Spinal cord (tissue), 10 donors: Measurements from ENCODE around the gene MOB1A. TPM values are rescaled to one million over a fixed set of nuclear protein-coding genes. Genes with fewer than 3 reads are reported as not detected.

Experiments
- DNase-seq, 6 donors: peaks; one replicate each; pipeline versions ENCODE4 v3.0.0 to v3.0.0-alpha.2; 2013 to 2015; ENCODE audit warnings: low spot score in 6 of 6, low read depth in 4 of 6
- H3K27ac ChIP-seq: one replicate; pipeline ENCODE4 v1.5.1; 2013; ENCODE audit warnings: low read depth, low read length, control low read depth
- H3K27me3 ChIP-seq: one replicate; pipeline ENCODE4 v1.6.1; 2013; ENCODE audit warnings: low read length; ENCODE audit not compliant: control insufficient read depth, insufficient read depth
- H3K36me3 ChIP-seq: one replicate; pipeline ENCODE4 v1.6.1; 2013; ENCODE audit warnings: low read length; ENCODE audit not compliant: control insufficient read depth, insufficient read depth
- H3K4me1 ChIP-seq: one replicate; pipeline ENCODE4 v1.6.1; 2013; ENCODE audit warnings: low read length; ENCODE audit not compliant: control insufficient read depth, insufficient read depth
- H3K4me3 ChIP-seq: one replicate; pipeline ENCODE4 v1.5.1; 2013; ENCODE audit warnings: low read depth, low read length, control low read depth
- H3K9me3 ChIP-seq: one replicate; pipeline ENCODE4 v1.6.1; 2013; ENCODE audit warnings: low read length; ENCODE audit not compliant: control insufficient read depth, insufficient read depth
- WGBS: methylation state at CpG from one replicate; pipeline ENCODE4 v1.1.5; 2013; ENCODE audit warnings: missing lambda C conversion rate; ENCODE audit not compliant: insufficient coverage; 5-methylcytosine and 5-hydroxymethylcytosine counted together
- polyA plus RNA-seq, 2 donors: library from polyadenylated mRNA; unstranded; fragments of 120-200 nt; gene quantifications; one replicate each; pipeline ENCODE4 v1.2.1, GENCODE V29; 2013; ENCODE audit not compliant: insufficient read length in 2 of 2
- total RNA-seq, 2 donors: library from RNA; depleted of rRNA in 1 of 2; stranded (reverse); fragments of 120-200 nt in 1 of 2; fragments of >200 nt in 1 of 2; gene quantifications; one replicate each; pipeline versions ENCODE4 v1.2.3 to v1.2.4, GENCODE V29; 2013 to 2014
- donor health status: healthy.

Gene MOB1A
- total and polyA plus RNA-seq, 4 donors = 34.5 to 73.4 (median 53.2) TPM

DNA sequence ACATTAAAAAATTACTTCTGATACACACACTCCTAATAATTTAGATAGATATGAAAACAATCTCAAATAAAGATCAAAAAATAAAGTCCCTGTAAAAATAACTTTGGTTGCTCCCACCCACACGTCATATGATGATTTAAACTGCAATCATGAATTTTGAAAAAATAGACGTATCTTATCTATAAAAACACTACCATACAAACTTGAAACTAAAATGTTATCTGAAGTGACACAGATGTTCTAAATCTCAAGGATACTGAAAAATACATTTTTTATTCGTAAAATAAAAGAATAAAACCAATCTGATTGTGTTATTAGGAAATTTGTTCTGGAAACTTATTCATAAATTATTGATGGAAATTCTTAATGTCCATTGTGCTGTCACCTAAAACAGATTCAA lies 22.8 kb downstream of the MOB1A start:
- WGBS = no CpG with 5 or more reads among the region's 3 CpGs
- Histone ChIP-seq H3K4me1 (no peaks in the 10 kb centered on the region), H3K9me3 (no peaks in the 10 kb centered on the region), H3K27ac (no peak overlapping the region), H3K36me3 (peaks cover 35% of the 10 kb centered on the region), H3K27me3 (no peaks in the 10 kb centered on the region), H3K4me3 (no peak overlapping the region)
- no peak for DNase-seq

DNA sequence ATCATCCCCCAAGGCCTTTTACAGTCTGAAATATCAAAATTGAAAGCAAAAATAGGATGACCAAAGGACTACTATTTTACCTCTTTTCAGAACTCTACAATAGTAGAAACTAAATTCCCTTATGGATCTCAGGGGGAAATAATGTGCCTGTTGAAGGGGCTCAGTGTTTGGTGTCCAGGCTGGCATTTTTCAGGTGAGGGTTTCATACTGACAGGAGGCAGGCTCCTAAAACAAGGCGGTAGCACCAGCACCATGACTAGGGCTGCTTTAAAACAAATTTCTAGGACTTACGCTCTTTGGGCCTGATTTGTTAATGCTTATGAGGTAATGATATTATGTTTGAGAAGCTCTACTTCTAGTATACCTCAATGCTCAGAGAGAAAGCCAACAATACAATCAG lies 25.7 kb downstream of the MOB1A start:
- H3K27me3 ChIP-seq = no peaks in the 10 kb centered on the region
- peaks cover 8% of the 10 kb centered on the region for H3K4me1 ChIP-seq
- no peaks in the 10 kb centered on the region for H3K9me3 ChIP-seq
- H3K27ac ChIP-seq = no peak overlapping the region
- no CpG with 5 or more reads among the region's 2 CpGs for WGBS
- no peak for DNase-seq
- H3K4me3 ChIP-seq = no peak overlapping the region
- H3K36me3 ChIP-seq = peaks cover 10% of the 10 kb centered on the region

DNA sequence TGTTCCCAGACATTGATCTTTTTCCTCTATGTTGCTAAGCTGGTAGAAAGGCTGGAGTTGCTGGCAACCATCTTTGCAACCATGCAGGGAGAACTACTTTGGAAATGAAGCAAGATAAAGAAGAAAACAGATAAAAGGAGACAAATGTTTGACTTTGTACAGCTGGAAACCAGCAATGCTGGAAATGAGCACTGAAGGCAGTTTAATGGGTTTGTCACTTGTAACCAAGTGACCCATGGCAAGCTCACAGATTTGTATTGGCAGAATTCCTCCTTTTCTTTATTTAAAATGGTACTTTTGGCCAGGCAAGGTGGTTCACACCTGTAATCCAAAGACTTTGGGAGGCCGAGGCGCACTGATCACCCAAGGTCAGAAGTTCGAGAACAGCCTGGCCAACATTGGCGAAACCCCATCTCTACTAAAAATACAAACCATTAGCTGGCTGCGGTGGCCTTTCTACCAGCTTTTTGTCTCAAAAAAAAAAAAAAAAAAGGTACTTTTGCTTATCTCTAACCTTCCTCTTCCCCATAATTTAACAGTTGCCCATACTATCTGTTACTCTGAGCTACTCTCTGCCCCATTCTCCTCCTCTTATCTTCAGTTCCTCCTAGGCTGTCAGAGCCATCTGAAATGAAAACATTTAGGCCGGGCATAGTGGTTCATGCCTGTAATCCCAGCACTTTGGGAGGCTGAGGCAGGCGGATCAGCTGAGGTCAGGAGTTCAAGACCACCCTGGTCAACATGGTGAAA lies 28.9 kb downstream of the MOB1A start:
- no peaks in the 10 kb centered on the region for H3K27me3 ChIP-seq
- H3K9me3 ChIP-seq = no peaks in the 10 kb centered on the region
- 96% methylated on average over 7 of the region's 7 CpGs for WGBS
- H3K27ac ChIP-seq = no peak overlapping the region
- no peak for DNase-seq
- peaks cover 18% of the 10 kb centered on the region for H3K36me3 ChIP-seq
- H3K4me1 ChIP-seq = peaks cover 23% of the 10 kb centered on the region
- no peak overlapping the region for H3K4me3 ChIP-seq

DNA sequence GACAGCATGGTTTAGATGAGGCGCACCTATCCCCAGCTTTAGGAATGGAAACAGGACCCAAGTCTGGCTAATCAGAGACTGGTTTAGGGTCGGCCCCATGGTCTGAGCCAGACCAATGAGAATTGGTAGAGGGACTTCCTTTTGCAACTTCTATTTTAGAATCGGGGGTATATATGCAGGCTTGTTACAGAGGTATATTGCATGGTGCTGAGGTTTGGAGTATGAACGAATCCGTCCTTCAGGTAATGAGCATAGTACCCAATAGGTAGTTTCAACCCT lies 29.5 kb downstream of the MOB1A start:
- H3K4me1 ChIP-seq = peaks cover 23% of the 10 kb centered on the region
- DNase-seq = no peak
- no CpG with 5 or more reads among the region's 5 CpGs for WGBS
- no peaks in the 10 kb centered on the region for H3K27me3 ChIP-seq
- peaks cover 23% of the 10 kb centered on the region for H3K36me3 ChIP-seq
- H3K27ac ChIP-seq = no peak overlapping the region
- H3K9me3 ChIP-seq = no peaks in the 10 kb centered on the region
- no peak overlapping the region for H3K4me3 ChIP-seq

DNA sequence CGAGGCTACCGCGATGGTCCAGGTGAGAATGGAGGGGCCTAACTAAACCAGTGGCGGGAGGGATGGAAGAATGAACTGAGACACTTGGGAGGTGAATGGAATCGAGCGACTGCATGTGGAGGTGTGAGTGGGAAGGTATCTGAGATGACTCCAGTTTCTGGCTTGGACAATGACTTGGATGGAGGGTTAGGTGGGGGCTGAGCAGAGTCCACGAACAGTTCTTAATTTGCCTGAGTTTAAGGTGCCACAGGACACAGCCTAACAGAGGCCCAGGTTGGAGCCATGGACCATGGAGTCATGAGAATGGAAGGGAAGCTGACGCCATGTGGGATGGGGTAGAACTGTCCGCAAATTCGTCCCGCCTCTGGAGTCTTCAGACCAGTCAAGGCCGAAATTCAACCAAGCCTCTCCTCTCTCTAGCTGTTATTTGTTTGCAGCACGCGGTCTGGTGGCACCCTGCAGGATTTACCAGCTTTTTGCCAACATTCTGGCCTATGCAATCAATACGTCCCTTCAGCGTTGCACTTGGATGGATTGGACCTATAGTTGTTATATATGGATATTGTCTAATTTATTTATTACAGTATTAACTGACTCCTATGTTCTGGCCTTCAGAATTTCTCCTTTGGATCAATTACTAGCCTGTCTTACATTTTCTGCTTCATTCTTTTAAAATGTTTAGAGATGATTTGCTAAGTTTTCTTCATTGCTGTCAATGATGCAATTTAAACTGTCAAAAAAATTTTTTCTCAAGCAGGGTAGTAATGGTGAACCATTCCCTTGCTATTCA lies 30.0 kb downstream of the MOB1A start:
- 12% methylated on average over 7 of the region's 16 CpGs for WGBS
- H3K4me3 ChIP-seq = peak overlapping the region; percentile 69
- peak overlapping the region; percentile 40 for H3K27ac ChIP-seq
- no peaks in the 10 kb centered on the region for H3K9me3 ChIP-seq
- no peaks in the 10 kb centered on the region for H3K27me3 ChIP-seq
- peaks cover 19% of the 10 kb centered on the region for H3K36me3 ChIP-seq
- peaks cover 23% of the 10 kb centered on the region for H3K4me1 ChIP-seq
- peak in 1 of 6 donors; percentile 38 for DNase-seq

DNA sequence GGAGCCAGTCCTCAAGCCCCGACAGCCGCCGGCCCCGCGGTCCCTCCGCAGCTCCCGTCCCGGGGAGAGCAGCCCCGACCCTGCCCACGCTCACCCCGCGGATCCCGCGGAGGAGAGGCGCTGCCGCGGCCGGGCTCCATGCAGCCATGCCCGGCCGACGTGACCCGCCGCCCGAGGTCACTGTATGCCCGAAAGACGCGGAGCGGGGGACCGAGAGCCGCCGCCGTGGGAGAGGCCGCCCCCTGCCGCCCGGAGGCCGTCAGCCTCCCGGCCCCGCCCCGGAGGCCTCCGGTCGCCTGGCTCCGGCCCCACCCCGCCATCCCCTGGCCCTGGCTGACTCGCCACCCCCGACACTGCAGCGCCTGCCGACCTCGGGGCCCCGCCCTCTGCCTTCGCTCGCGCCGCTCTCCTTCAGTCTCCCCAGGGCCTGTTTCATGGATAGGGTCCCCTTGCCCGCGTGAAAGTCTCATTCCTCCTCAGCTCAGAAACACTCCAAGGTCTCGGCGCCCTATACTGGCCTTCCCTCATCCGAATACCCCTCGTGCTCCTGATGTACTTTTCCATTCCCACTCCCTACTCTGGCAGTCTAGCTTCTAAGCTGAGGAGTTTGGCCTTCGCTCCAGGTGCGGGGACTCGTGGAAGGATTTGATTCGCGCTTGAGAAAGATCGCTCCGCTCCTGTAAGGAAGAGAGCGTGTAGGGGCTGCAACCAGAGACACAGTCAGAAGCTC lies 30.8 kb downstream of the MOB1A start, which contains the start of gene BOLA3:
TSS of gene BOLA3 (minus strand) at position 186 of the 730 bp plus-strand sequence. CDS start at position 148, 38 bp downstream.
- Histone ChIP-seq H3K9me3 (no peaks in the 10 kb centered on the region), H3K27ac (peak within 1 kb of the TSS; percentile 40), H3K4me3 (peak within 1 kb of the TSS; percentile 69), H3K4me1 (peaks cover 23% of the 10 kb centered on the region), H3K36me3 (peaks cover 23% of the 10 kb centered on the region), H3K27me3 (no peaks in the 10 kb centered on the region)
- WGBS = under 1% methylated on average over 67 of the region's 67 CpGs
- peak; percentile 50 to 93 (median 74) for DNase-seq

DNA sequence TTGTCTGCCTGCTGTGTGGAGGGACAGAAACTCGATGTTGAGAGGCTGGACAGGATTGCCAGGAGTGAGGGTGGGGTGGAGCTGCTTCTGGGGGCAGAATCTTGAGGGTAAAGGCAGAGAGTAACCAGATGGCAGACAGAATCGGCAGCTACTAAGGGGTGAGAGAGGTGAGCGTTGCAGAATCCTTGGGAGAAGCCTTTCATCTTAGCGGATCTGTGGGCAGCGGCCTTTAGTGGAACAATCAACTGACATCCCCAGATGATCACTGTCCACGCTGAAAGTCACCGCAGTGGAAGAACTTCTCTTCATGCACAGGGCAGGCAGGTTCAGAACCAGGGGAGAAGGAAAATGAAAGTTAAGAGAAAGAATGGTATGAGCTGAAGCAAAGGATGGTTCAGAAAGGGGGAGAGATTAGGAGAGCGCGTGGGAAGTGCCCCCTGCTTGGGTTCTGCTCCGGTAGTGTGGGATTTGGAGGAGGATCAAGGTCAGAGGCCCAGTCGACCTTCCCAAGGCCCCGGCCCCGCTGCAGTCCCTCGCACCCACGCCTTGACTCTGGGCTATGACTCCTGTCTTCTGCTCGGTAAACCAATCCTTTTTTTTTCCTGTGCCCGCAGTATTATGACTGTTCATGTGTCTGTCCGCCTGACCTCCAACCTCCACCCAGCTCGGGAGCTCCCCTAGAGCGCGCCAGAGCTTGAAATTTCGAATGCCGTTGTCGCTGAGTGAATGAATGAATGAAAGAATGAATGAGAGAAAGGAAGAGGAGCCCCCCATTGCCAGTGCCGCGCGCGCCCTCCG lies 31.6 kb downstream of the MOB1A start:
- Histone ChIP-seq H3K36me3 (peaks cover 27% of the 10 kb centered on the region), H3K27ac (no peak overlapping the region), H3K9me3 (no peaks in the 10 kb centered on the region), H3K4me1 (peaks cover 23% of the 10 kb centered on the region), H3K4me3 (peak overlapping the region; percentile 61), H3K27me3 (no peaks in the 10 kb centered on the region)
- WGBS = 8% methylated on average over 26 of the region's 29 CpGs
- peak in 1 of 6 donors; percentile 7 for DNase-seq

DNA sequence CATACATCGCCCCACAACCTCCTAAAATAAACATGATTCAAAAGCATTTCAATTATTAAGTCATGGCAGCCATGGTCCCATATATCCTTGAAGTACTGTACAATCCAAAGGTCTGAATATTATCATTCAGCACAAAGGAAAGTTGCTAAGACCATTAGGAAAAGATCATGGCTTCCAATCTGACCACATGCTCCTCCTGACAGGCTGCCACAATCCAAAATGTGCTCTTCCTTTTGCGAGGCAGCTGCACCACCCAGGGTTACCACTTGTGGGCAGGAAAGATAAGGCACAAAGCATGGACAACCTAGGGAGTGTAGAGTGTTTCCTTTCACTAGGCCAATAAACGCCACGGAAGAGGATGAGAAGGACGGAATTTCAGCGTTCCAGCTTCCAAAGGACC lies 36.3 kb downstream of the MOB1A start:
- Histone ChIP-seq H3K27ac (no peak overlapping the region), H3K9me3 (no peaks in the 10 kb centered on the region), H3K27me3 (no peaks in the 10 kb centered on the region), H3K4me3 (no peak overlapping the region), H3K36me3 (peaks cover 56% of the 10 kb centered on the region), H3K4me1 (peaks cover 14% of the 10 kb centered on the region)
- no peak for DNase-seq
- 70% methylated on average over 2 of the region's 6 CpGs for WGBS
